ENCODE results near the gene TUBGCP2.

GRCh38 chr10:133343558-133343957 is 34.9 kb upstream of the TUBGCP2 start:
- TF ChIP-seq, protein P1, sequence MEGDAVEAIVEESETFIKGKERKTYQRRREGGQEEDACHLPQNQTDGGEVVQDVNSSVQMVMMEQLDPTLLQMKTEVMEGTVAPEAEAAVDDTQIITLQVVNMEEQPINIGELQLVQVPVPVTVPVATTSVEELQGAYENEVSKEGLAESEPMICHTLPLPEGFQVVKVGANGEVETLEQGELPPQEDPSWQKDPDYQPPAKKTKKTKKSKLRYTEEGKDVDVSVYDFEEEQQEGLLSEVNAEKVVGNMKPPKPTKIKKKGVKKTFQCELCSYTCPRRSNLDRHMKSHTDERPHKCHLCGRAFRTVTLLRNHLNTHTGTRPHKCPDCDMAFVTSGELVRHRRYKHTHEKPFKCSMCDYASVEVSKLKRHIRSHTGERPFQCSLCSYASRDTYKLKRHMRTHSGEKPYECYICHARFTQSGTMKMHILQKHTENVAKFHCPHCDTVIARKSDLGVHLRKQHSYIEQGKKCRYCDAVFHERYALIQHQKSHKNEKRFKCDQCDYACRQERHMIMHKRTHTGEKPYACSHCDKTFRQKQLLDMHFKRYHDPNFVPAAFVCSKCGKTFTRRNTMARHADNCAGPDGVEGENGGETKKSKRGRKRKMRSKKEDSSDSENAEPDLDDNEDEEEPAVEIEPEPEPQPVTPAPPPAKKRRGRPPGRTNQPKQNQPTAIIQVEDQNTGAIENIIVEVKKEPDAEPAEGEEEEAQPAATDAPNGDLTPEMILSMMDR (IDR thresholded peaks at IDR 0.05; ENCODE audit: insufficient read depth, low read length, poor library complexity, severe bottlenecking) = no peak
- no peak for TF ChIP-seq EZH2phosphoT487 (conservative IDR thresholded peaks at IDR 0.05; ENCODE audit: low read length)

All from SU-DHL-6 (cell line).